IMR-90 (cell line): Measurements from ENCODE around the gene GZF1. TPM values are rescaled to one million over a fixed set of nuclear protein-coding genes. Genes with fewer than 3 reads are reported as not detected.

ENCODE experiments used
- ATAC-seq: fragments of 200-7000 bp; cut with Tn5 transposase; 2 replicates; pipeline ENCODE4 v1.9.1; 2020; ENCODE audit warnings: low read depth, mild to moderate bottlenecking, moderate library complexity
- BruUV-seq: library from RNA; stranded (reverse); fragments of 400-500 nt; replicated peaks from 2 replicates; lab custom pipeline; 2021; lab: Mats Ljungman, UMichigan
- CTCF ChIA-PET: fragments of 300-600 bp; formaldehyde crosslinking; extraction: SDS; loops from one replicate; lab custom pipeline; 2021; ENCODE audit warnings: antibody characterized with exemption; lab: Yijun Ruan, JAX
- POLR2A ChIA-PET: fragments of 300-600 bp; sonication (Branson Sonifier 250); formaldehyde crosslinking; loops from one replicate; lab custom pipeline; 2022; ENCODE audit warnings: antibody characterized with exemption; ENCODE audit not compliant: unreplicated experiment; lab: Charles Lee
- DNase-seq: peaks from one replicate; pipeline ENCODE4 v3.0.0; 2013
- H2AFZ ChIP-seq: replicated peaks from 2 replicates; pipeline ENCODE3; 2013; ENCODE audit warnings: low read length, mild to moderate bottlenecking; ENCODE audit not compliant: poor library complexity
- H2AK5ac ChIP-seq: 2 replicates; pipeline ENCODE4 v1.6.1; 2013; ENCODE audit warnings: low read depth, low read length, inconsistent platforms
- H2AK9ac ChIP-seq: replicated peaks from 2 replicates; pipeline ENCODE3; 2013; ENCODE audit warnings: mild to moderate bottlenecking, low read depth, low read length, moderate library complexity; ENCODE audit not compliant: poor library complexity
- H2BK120ac ChIP-seq: 2 replicates; pipeline ENCODE4 v1.6.1; 2013; ENCODE audit warnings: low read depth, low read length, inconsistent platforms
- H2BK15ac ChIP-seq: 3 replicates; pipeline ENCODE4 v1.6.1; 2013; ENCODE audit warnings: low read depth, low read length, inconsistent platforms
- H2BK20ac ChIP-seq: 2 replicates; pipeline ENCODE4 v1.6.1; 2013; ENCODE audit warnings: low read depth, mild to moderate bottlenecking, inconsistent platforms, low read length, moderate library complexity
- H2BK5ac ChIP-seq: 2 replicates; pipeline ENCODE4 v1.6.1; 2013; ENCODE audit warnings: mild to moderate bottlenecking, low read depth, low read length, inconsistent platforms; ENCODE audit not compliant: poor library complexity, severe bottlenecking
- H3K14ac ChIP-seq: replicated peaks from 2 replicates; pipeline ENCODE4 v1.6.1; 2013; ENCODE audit warnings: low read depth, low read length, inconsistent platforms
- H3K18ac ChIP-seq: 2 replicates; pipeline ENCODE4 v1.6.1; 2013; ENCODE audit warnings: low read depth, low read length, control low read depth
- H3K23ac ChIP-seq: 2 replicates; pipeline ENCODE4 v1.6.1; 2013; ENCODE audit warnings: low read depth, low read length, inconsistent platforms
- H3K27ac ChIP-seq: 2 replicates; pipeline ENCODE4 v1.5.1; 2013; ENCODE audit warnings: mild to moderate bottlenecking, control low read depth, low read length; ENCODE audit not compliant: insufficient read depth
- H3K27me3 ChIP-seq: 2 replicates; pipeline ENCODE4 v1.6.1; 2013; ENCODE audit warnings: low read length; ENCODE audit not compliant: control insufficient read depth, insufficient read depth
- H3K36me3 ChIP-seq: 2 replicates; pipeline ENCODE4 v1.6.1; 2013; ENCODE audit warnings: low read length, mixed read lengths; ENCODE audit not compliant: control insufficient read depth, insufficient read depth
- H3K4ac ChIP-seq: 2 replicates; pipeline ENCODE4 v1.6.1; 2013; ENCODE audit warnings: low read depth, low read length, inconsistent platforms
- H3K4me1 ChIP-seq: 2 replicates; pipeline ENCODE4 v1.6.1; 2013; ENCODE audit warnings: low read length, mixed read lengths; ENCODE audit not compliant: control insufficient read depth, insufficient read depth
- H3K4me2 ChIP-seq: 2 replicates; pipeline ENCODE4 v1.6.1; 2013; ENCODE audit warnings: low read depth, mild to moderate bottlenecking, control low read depth, low read length, moderate library complexity
- H3K4me3 ChIP-seq: 2 replicates; pipeline ENCODE4 v1.5.1; 2013; ENCODE audit warnings: low read depth, mild to moderate bottlenecking, control low read depth, low read length, moderate library complexity; ENCODE audit not compliant: insufficient read depth
- H3K56ac ChIP-seq: 2 replicates; pipeline ENCODE4 v1.6.1; 2013; ENCODE audit warnings: low read length, inconsistent platforms; ENCODE audit not compliant: insufficient read depth; ENCODE audit errors: extremely low read depth
- H3K79me1 ChIP-seq, 2 experiments: 2 replicates each; pipeline ENCODE4 v1.6.1; 2013; ENCODE audit warnings: low read length in 2 of 2, inconsistent platforms in 1 of 2, low read depth in 1 of 2
- H3K9ac ChIP-seq: 2 replicates; pipeline ENCODE4 v1.6.1; 2013; ENCODE audit warnings: low read depth, low read length, control low read depth
- H3K9me1 ChIP-seq: 2 replicates; pipeline ENCODE4 v1.6.1; 2013; ENCODE audit warnings: low read length, inconsistent platforms; ENCODE audit not compliant: insufficient read depth
- H3K9me3 ChIP-seq: 2 replicates; pipeline ENCODE4 v1.6.1; 2013; ENCODE audit warnings: low read length; ENCODE audit not compliant: control insufficient read depth, insufficient read depth
- H4K20me1 ChIP-seq: 2 replicates; pipeline ENCODE4 v1.6.1; 2013; ENCODE audit warnings: low read length, inconsistent platforms; ENCODE audit not compliant: insufficient read depth
- H4K5ac ChIP-seq: 2 replicates; pipeline ENCODE4 v1.6.1; 2013; ENCODE audit warnings: mild to moderate bottlenecking, low read depth, low read length, control low read depth
- H4K8ac ChIP-seq, 2 experiments: 2 replicates each; pipeline ENCODE4 v1.6.1; 2013; ENCODE audit warnings: low read depth in 2 of 2, low read length in 2 of 2, control low read depth in 1 of 2, inconsistent platforms in 1 of 2
- H4K91ac ChIP-seq: 2 replicates; pipeline ENCODE4 v1.6.1; 2013; ENCODE audit warnings: low read depth, low read length, inconsistent platforms; ENCODE audit not compliant: insufficient read depth
- BHLHE40 ChIP-seq: fragments of 150-350 bp; IDR thresholded peaks from 2 replicates; pipeline ENCODE4 v1.6.1; 2016; ENCODE audit warnings: mild to moderate bottlenecking, low read depth, low read length
- FOS ChIP-seq: fragments of 150-350 bp; IDR thresholded peaks from 2 replicates; pipeline ENCODE4 v1.6.1; 2016; ENCODE audit warnings: low read depth, low read length
- MAZ ChIP-seq: IDR thresholded peaks from 2 replicates; pipeline ENCODE4 v1.6.1; 2012; ENCODE audit warnings: low read depth, mild to moderate bottlenecking, low read length, improper control_type of control experiment, moderate library complexity, borderline replicate concordance
- MXI1 ChIP-seq: IDR thresholded peaks from 2 replicates; pipeline ENCODE4 v1.6.1; 2012; ENCODE audit warnings: low read depth, mild to moderate bottlenecking, low read length, moderate library complexity, borderline replicate concordance
- POLR2A ChIP-seq: IDR thresholded peaks from 2 replicates; pipeline ENCODE4 v1.6.1; 2012; ENCODE audit warnings: mild to moderate bottlenecking, low read depth, low read length
- RCOR1 ChIP-seq: IDR thresholded peaks from 2 replicates; pipeline ENCODE4 v1.6.1; 2012; ENCODE audit warnings: mild to moderate bottlenecking, low read length, improper control_type of control experiment; ENCODE audit not compliant: insufficient replicate concordance
- RFX5 ChIP-seq: IDR thresholded peaks from 2 replicates; pipeline ENCODE4 v1.8.0; 2012; ENCODE audit warnings: low read depth, mild to moderate bottlenecking, low read length, moderate library complexity
- SMC3 ChIP-seq: fragments of 150-350 bp; IDR thresholded peaks from 2 replicates; pipeline ENCODE4 v1.6.1; 2016; ENCODE audit warnings: low read depth, mild to moderate bottlenecking, antibody characterized with exemption, low read length, moderate library complexity
- WGBS, 2 experiments: methylation state at CpG; one replicate each; pipeline versions ENCODE4 v1.1.5 to v1.1.7; 2013; ENCODE audit warnings: missing lambda C conversion rate in 2 of 2; ENCODE audit not compliant: insufficient read length in 1 of 2; ENCODE audit errors: extremely low coverage in 2 of 2; 5-methylcytosine and 5-hydroxymethylcytosine counted together
- dilution Hi-C: fragments of 300-500 bp; cut with HindIII; formaldehyde crosslinking; loops from one replicate; pipeline ENCODE4 v1.14.3; 2018; ENCODE audit warnings: low sequenced_read_pairs; ENCODE audit not compliant: unreplicated experiment
- in situ Hi-C: fragments of 300-500 bp; cut with MboI; formaldehyde crosslinking; loops from 3 replicates; pipeline ENCODE4 v1.14.3; 2019; ENCODE audit warnings: low sequenced_read_pairs, inconsistent platforms, mixed read lengths
- intact Hi-C: fragments of 100-400 bp; cut with micrococcal nuclease; formaldehyde crosslinking; loops from 2 replicates; pipeline ENCODE4 v1.10.0; 2022
- polyA plus RNA-seq, 3 experiments: library from polyadenylated mRNA; depleted of rRNA; stranded (reverse); fragments of >200 nt; gene quantifications; 2 replicates each; pipeline ENCODE4 v1.2.3, GENCODE V29; 2012; ENCODE audit warnings: low replicate concordance in 1 of 3
- total RNA-seq: library from RNA; depleted of rRNA; stranded (reverse); fragments of >200 nt; gene quantifications from 2 replicates; pipeline ENCODE4 v1.2.3, GENCODE V29; 2012
- TF ChIP-seq, protein P1 (sequence below): conservative IDR thresholded peaks from 2 replicates; pipeline ENCODE4 v1.5.1; 2012; ENCODE audit warnings: mild to moderate bottlenecking, low read depth, low read length, improper control_type of control experiment
- TF ChIP-seq, protein P2 (sequence below): fragments of 150-350 bp; IDR thresholded peaks from 2 replicates; pipeline ENCODE4 v1.6.1; 2017; ENCODE audit warnings: mild to moderate bottlenecking, antibody characterized with exemption, low read length, low read depth

GZF1 gene
- total and polyA plus RNA-seq, 2 of the 4 experiments (the other 2 are of a cell fraction) = 23.7 to 24.7 TPM

DNA sequence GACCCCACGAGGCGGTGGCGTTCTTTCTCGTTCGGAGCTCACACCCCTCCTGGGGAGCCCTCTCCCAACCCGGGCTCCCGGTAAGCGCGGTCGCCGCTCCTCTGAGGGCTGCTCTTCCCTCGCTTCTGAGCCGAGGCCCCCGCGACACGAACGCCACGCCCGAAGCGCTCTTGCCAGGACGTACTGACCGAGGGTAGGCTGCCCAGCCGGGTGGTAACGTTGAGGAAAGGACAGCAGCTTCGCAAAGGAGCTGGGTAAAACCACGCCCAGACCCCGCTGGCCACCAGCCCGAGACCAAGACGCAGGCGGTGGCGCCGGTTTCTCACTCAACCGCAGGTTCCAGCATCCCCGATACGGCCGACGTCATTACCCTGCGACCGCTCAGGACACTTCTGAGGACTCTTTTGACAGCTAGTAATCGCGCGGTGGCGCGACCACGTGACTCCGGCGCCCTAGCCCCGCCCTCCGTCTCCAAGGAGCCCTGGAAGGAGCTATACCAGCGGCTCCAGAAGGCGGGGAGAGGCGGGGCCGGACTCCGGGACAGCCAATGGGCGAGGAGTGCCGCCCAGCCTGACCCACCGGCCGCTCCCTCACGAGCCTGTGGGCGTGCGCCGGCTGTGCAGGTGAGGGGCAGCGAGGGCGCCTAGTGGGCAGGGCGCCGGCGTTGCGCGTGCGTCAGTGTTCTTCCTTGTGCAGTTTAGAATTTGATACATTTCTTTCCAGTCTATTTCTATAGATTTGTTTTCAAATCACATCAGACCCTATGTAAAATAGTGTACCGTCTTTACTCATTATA is 4.0 kb upstream of the GZF1 start:
- Histone ChIP-seq H3K27me3 (no peaks in the 10 kb centered on the region), H3K14ac (peak overlapping the region; percentile 79), H4K8ac (peak overlapping the region; percentile 86 to 94), H2AFZ (peak overlapping the region; percentile 95), H2AK9ac (peak overlapping the region; percentile 19), H3K79me1 (peaks cover 3 to 41% of the 10 kb centered on the region in 2 experiments; a peak in 3 of 4 replicates), H3K4me2 (peak overlapping the region; percentile 86), H3K36me3 (peaks cover 10% of the 10 kb centered on the region), H3K4me1 (peaks cover 3% of the 10 kb centered on the region), H3K27ac (peak overlapping the region; percentile 70), H2BK5ac (peak overlapping the region; percentile 64), H3K4ac (peak overlapping the region; percentile 76), H4K91ac (peak overlapping the region; percentile 77), H2BK20ac (no peak overlapping the region), H3K9ac (peak overlapping the region; percentile 61), H3K18ac (peak overlapping the region; percentile 25; the same call in 1 of the 2 replicates), H2BK120ac (peak overlapping the region; percentile 7), H4K20me1 (peaks cover 7% of the 10 kb centered on the region), H4K5ac (peak overlapping the region; percentile 51), H2BK15ac (peak overlapping the region; percentile 48; the same call in 2 of the 3 replicates), H3K23ac (peak overlapping the region; percentile 96; the same call in 1 of the 2 replicates), H2AK5ac (peak overlapping the region; percentile 72; the same call in 1 of the 2 replicates), H3K56ac (peak overlapping the region; percentile 49; the same call in 1 of the 2 replicates), H3K9me1 (peaks cover 6% of the 10 kb centered on the region), H3K9me3 (no peaks in the 10 kb centered on the region), H3K4me3 (peak overlapping the region; percentile 76)
- dilution Hi-C loops = no loop called here
- CTCF ChIA-PET = no interaction called here
- intact Hi-C loops = loop anchor here (10.0 kb wide), 1 partner anchor 213 kb away; no protein-coding TSS in a partner anchor
- DNase-seq (peak; percentile 99), ATAC-seq (peak; percentile 78)
- BruUV-seq = no TSS peak
- 0% methylated on average over 38 of the region's 71 CpGs; no CpG with 5 or more reads in 1 of the 2 experiments for WGBS, 2 experiments
- in situ Hi-C loops = no loop called here
- POLR2A ChIA-PET = interaction anchor here (1.0 kb wide), 1 partner anchor 8 kb away, joined by 5 read pairs; the partner anchor contains the start of gene NXT1
- peak; percentile 88 for TF ChIP-seq BHLHE40
- TF ChIP-seq, protein P1, sequence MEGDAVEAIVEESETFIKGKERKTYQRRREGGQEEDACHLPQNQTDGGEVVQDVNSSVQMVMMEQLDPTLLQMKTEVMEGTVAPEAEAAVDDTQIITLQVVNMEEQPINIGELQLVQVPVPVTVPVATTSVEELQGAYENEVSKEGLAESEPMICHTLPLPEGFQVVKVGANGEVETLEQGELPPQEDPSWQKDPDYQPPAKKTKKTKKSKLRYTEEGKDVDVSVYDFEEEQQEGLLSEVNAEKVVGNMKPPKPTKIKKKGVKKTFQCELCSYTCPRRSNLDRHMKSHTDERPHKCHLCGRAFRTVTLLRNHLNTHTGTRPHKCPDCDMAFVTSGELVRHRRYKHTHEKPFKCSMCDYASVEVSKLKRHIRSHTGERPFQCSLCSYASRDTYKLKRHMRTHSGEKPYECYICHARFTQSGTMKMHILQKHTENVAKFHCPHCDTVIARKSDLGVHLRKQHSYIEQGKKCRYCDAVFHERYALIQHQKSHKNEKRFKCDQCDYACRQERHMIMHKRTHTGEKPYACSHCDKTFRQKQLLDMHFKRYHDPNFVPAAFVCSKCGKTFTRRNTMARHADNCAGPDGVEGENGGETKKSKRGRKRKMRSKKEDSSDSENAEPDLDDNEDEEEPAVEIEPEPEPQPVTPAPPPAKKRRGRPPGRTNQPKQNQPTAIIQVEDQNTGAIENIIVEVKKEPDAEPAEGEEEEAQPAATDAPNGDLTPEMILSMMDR = peak; percentile 5; the same call in 1 of the 2 replicates
- peak; percentile 19; the same call in 1 of the 2 replicates for TF ChIP-seq FOS
- no peak for TF ChIP-seq SMC3
- peak; percentile 87; the same call in 1 of the 2 replicates for TF ChIP-seq MAZ
- TF ChIP-seq RFX5 = no peak; the same call in 1 of the 2 replicates
- TF ChIP-seq RCOR1 = peak; percentile 12
- TF ChIP-seq, protein P2, sequence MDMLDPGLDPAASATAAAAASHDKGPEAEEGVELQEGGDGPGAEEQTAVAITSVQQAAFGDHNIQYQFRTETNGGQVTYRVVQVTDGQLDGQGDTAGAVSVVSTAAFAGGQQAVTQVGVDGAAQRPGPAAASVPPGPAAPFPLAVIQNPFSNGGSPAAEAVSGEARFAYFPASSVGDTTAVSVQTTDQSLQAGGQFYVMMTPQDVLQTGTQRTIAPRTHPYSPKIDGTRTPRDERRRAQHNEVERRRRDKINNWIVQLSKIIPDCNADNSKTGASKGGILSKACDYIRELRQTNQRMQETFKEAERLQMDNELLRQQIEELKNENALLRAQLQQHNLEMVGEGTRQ = peak; percentile 96
- TF ChIP-seq MXI1 = peak; percentile 83
- peak; percentile 91 for TF ChIP-seq POLR2A
